DOHH2 (cell line): ENCODE measurements around the gene CYS1.

Source experiments
- H3F3A ChIP-seq: fragments of 200-600 bp; sonication (generic), shearing (Covaris generic); 2 replicates; pipeline ENCODE4 v1.6.0; 2016; ENCODE audit warnings: antibody characterized with exemption, mild to moderate bottlenecking; ENCODE audit not compliant: control insufficient read depth, insufficient read depth
- H3K27ac ChIP-seq: fragments of 200-600 bp; sonication (generic); 2 replicates; pipeline ENCODE4 v1.5.1; 2014; ENCODE audit warnings: low read depth, mild to moderate bottlenecking, low read length, moderate library complexity
- H3K27me3 ChIP-seq: fragments of 200-600 bp; sonication (generic); 2 replicates; pipeline ENCODE4 v1.6.1; 2014; ENCODE audit warnings: mild to moderate bottlenecking, low read length, mixed read lengths; ENCODE audit not compliant: control insufficient read depth
- H3K36me3 ChIP-seq: fragments of 200-600 bp; sonication (generic); 2 replicates; pipeline ENCODE4 v1.6.1; 2014; ENCODE audit warnings: mild to moderate bottlenecking, low read length, moderate library complexity, mixed read lengths; ENCODE audit not compliant: control insufficient read depth
- H3K4me1 ChIP-seq: fragments of 200-600 bp; sonication (generic); 2 replicates; pipeline ENCODE4 v1.6.1; 2014; ENCODE audit warnings: mild to moderate bottlenecking, low read length, mixed read lengths; ENCODE audit not compliant: control insufficient read depth
- H3K4me2 ChIP-seq: fragments of 200-600 bp; sonication (generic); 2 replicates; pipeline ENCODE4 v1.6.0; 2014; ENCODE audit warnings: mild to moderate bottlenecking, low read length, moderate library complexity
- H3K4me3 ChIP-seq: fragments of 200-600 bp; sonication (generic); 2 replicates; pipeline ENCODE4 v1.5.1; 2014; ENCODE audit warnings: mild to moderate bottlenecking, low read length, mixed read lengths
- H3K79me2 ChIP-seq: fragments of 200-600 bp; sonication (generic); 2 replicates; pipeline ENCODE4 v1.6.1; 2014; ENCODE audit warnings: mild to moderate bottlenecking, low read length, mixed read lengths; ENCODE audit not compliant: control insufficient read depth
- H3K9me2 ChIP-seq: fragments of 200-600 bp; sonication (generic); replicated peaks from 2 replicates; pipeline ENCODE4 v1.6.1; 2014; ENCODE audit warnings: mild to moderate bottlenecking, low read length, mixed read lengths; ENCODE audit not compliant: control insufficient read depth
- H3K9me3 ChIP-seq: fragments of 200-600 bp; sonication (generic); 2 replicates; pipeline ENCODE4 v1.6.1; 2014; ENCODE audit warnings: antibody characterized with exemption, low read length, mixed read lengths; ENCODE audit not compliant: control insufficient read depth, insufficient read depth
- H4K20me1 ChIP-seq: fragments of 200-600 bp; sonication (generic); 2 replicates; pipeline ENCODE4 v1.6.0; 2014; ENCODE audit warnings: low read depth, mild to moderate bottlenecking, antibody characterized with exemption, low read length, moderate library complexity; ENCODE audit not compliant: control insufficient read depth, insufficient read depth
- EZH2phosphoT487 ChIP-seq: fragments of 200-600 bp; sonication (generic); IDR thresholded peaks from 2 replicates; pipeline ENCODE4 v1.6.1; 2017; ENCODE audit warnings: borderline replicate concordance, mild to moderate bottlenecking, antibody characterized with exemption, low read length, moderate library complexity, mixed read lengths
- TF ChIP-seq, protein P1 (sequence below): fragments of 200-600 bp; sonication (generic); IDR thresholded peaks from one replicate; pipeline ENCODE4 v1.5.1; 2014; ENCODE audit warnings: antibody characterized with exemption, mild to moderate bottlenecking, low read depth, low read length; ENCODE audit not compliant: poor library complexity, severe bottlenecking

The CYS1 gene

GRCh38 chr2:10123281-10123680 is 43.1 kb upstream of the CYS1 start:
- Histone ChIP-seq H3K79me2 (peaks cover 96% of the 10 kb centered on the region), H3K27ac (peak overlapping the region; percentile 92), H3K9me3 (no peaks in the 10 kb centered on the region), H3K4me2 (peak overlapping the region; percentile 81), H3K4me1 (peaks cover 54% of the 10 kb centered on the region), H3K36me3 (peaks cover 75% of the 10 kb centered on the region), H3K27me3 (no peaks in the 10 kb centered on the region), H4K20me1 (peaks cover 39% of the 10 kb centered on the region), H3F3A (peaks cover 43% of the 10 kb centered on the region), H3K4me3 (peak overlapping the region; percentile 92), H3K9me2 (no peaks in the 10 kb centered on the region)
- TF ChIP-seq EZH2phosphoT487, result no peak
- TF ChIP-seq, protein P1, sequence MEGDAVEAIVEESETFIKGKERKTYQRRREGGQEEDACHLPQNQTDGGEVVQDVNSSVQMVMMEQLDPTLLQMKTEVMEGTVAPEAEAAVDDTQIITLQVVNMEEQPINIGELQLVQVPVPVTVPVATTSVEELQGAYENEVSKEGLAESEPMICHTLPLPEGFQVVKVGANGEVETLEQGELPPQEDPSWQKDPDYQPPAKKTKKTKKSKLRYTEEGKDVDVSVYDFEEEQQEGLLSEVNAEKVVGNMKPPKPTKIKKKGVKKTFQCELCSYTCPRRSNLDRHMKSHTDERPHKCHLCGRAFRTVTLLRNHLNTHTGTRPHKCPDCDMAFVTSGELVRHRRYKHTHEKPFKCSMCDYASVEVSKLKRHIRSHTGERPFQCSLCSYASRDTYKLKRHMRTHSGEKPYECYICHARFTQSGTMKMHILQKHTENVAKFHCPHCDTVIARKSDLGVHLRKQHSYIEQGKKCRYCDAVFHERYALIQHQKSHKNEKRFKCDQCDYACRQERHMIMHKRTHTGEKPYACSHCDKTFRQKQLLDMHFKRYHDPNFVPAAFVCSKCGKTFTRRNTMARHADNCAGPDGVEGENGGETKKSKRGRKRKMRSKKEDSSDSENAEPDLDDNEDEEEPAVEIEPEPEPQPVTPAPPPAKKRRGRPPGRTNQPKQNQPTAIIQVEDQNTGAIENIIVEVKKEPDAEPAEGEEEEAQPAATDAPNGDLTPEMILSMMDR, result no peak

DNA sequence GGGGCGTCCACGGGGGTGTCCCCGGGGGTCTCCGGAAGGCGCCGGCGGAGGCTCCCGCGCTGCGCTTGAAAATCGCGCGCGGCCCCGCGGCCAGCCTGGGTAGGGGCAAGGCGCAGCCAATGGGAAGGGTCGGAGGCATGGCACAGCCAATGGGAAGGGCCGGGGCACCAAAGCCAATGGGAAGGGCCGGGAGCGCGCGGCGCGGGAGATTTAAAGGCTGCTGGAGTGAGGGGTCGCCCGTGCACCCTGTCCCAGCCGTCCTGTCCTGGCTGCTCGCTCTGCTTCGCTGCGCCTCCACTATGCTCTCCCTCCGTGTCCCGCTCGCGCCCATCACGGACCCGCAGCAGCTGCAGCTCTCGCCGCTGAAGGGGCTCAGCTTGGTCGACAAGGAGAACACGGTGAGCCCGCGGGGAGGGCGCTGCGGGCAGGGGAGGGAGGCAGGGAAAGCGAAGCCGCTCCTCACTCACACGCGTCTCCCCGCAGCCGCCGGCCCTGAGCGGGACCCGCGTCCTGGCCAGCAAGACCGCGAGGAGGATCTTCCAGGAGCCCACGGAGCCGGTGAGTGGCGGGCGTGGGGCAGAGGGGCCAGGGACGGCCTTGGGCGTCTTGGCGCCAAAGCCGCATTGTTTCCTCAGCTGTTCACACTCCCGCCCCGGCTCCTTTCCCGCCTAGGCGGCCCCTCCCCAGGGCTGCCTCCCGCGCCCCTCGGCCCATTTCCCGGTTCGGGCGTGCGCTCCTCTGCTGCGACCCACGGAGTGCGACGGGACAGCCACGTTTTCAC is 42.5 kb upstream of the CYS1 start, which contains the start of gene RRM2:
Gene RRM2 (plus strand): TSS at position 240 of the 781 bp plus-strand sequence. CDS start 60 bp downstream, at position 300.
- Histone ChIP-seq H3K27me3 (no peaks in the 10 kb centered on the region), H3K4me3 (peak within 1 kb of the TSS; percentile 92), H3K9me3 (no peaks in the 10 kb centered on the region), H3K79me2 (peaks cover 97% of the 10 kb centered on the region), H3K4me2 (peak within 1 kb of the TSS; percentile 81), H4K20me1 (peaks cover 34% of the 10 kb centered on the region), H3K4me1 (peaks cover 54% of the 10 kb centered on the region), H3K36me3 (peaks cover 69% of the 10 kb centered on the region), H3F3A (peaks cover 40% of the 10 kb centered on the region), H3K9me2 (no peaks in the 10 kb centered on the region), H3K27ac (peak within 1 kb of the TSS; percentile 92)
- TF ChIP-seq, protein P1, result no peak
- no peak for TF ChIP-seq EZH2phosphoT487

GRCh38 chr2:10120877-10121574 is 40.8 kb upstream of the CYS1 start:
- H3F3A ChIP-seq, result peaks cover 27% of the 10 kb centered on the region
- H3K27ac ChIP-seq, result peak overlapping the region; percentile 92
- H3K36me3 ChIP-seq, result peaks cover 52% of the 10 kb centered on the region
- peaks cover 87% of the 10 kb centered on the region for H3K79me2 ChIP-seq
- TF ChIP-seq, protein P1, result no peak
- TF ChIP-seq EZH2phosphoT487, result no peak
- peak overlapping the region; percentile 92 for H3K4me3 ChIP-seq
- H3K9me2 ChIP-seq, result no peaks in the 10 kb centered on the region
- H3K27me3 ChIP-seq, result no peaks in the 10 kb centered on the region
- H3K9me3 ChIP-seq, result no peaks in the 10 kb centered on the region
- H3K4me1 ChIP-seq, result peaks cover 42% of the 10 kb centered on the region
- peak overlapping the region; percentile 81 for H3K4me2 ChIP-seq
- H4K20me1 ChIP-seq, result peaks cover 20% of the 10 kb centered on the region
